ENCODE measurements around the gene MYO1D. TPM values are rescaled to one million over a fixed set of nuclear protein-coding genes. Genes with fewer than 3 reads are reported as not detected.

The MYO1D gene
- total RNA-seq, 2 experiments from 2014 or later, result 8.4 to 12.2 TPM

DNA sequence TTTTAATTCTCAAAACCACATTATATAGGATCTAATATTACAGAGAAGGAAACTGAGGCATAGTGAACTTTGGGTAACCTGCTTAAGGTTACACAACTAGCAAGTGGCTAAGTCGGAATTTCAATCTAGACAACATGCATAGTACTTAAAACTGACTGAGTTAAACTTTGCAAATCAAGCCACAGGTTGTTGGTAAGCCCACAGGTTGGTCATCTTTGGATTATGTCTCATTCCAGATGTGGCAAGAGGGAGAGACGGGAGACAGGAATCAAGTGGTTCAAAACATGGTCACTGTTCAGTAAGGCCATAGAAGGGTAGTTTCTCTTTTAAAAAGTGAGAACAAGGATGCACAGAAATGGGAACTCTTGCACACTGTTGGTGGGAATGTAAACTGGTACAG is 57.1 kb downstream of the MYO1D start:
- peaks cover 22% of the 10 kb centered on the region for H3K4me1 Mint-ChIP-seq
- no peak overlapping the region for H3K27ac Mint-ChIP-seq
- ATAC-seq (no peak), DNase-seq (no peak)
- CTCF ChIA-PET, result no interaction called here
- H3K27me3 Mint-ChIP-seq, result peaks cover 4% of the 10 kb centered on the region
- no peak overlapping the region for H3K4me3 Mint-ChIP-seq
- no peaks in the 10 kb centered on the region for H3K9me3 Mint-ChIP-seq (ENCODE audit: low read depth)
- H3K36me3 Mint-ChIP-seq, result peaks cover 4% of the 10 kb centered on the region

DNA sequence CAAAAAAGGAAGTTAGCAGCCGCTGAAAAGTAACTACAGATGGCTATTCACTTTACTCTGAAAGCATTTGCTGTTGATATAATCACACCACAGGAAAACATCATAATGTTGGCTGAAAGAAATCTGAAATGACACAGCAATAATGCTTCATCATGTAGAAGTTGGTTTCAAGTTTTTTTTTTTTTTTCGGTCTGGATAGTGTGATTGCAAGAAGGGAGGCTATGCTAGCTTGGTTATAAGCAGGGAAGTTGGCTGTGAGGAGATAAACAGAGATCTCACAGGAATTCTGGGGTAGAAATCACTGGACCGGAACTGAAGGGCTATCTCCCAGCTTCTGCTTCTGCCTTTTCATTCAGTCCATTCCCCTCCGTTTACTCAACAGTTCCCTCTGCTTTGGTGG is 57.9 kb downstream of the MYO1D start:
- Mint-ChIP-seq H3K4me1 (peaks cover 27% of the 10 kb centered on the region), H3K9me3 (ENCODE audit: low read depth) (no peaks in the 10 kb centered on the region), H3K4me3 (no peak overlapping the region), H3K27me3 (peaks cover 4% of the 10 kb centered on the region), H3K36me3 (peaks cover 6% of the 10 kb centered on the region), H3K27ac (no peak overlapping the region)
- ATAC-seq (no peak), DNase-seq (no peak)
- CTCF ChIA-PET, result interaction anchor here (2.6 kb wide), 1 partner anchor 58 kb away, joined by 7 read pairs; the partner anchor contains the start of gene MYO1D

DNA sequence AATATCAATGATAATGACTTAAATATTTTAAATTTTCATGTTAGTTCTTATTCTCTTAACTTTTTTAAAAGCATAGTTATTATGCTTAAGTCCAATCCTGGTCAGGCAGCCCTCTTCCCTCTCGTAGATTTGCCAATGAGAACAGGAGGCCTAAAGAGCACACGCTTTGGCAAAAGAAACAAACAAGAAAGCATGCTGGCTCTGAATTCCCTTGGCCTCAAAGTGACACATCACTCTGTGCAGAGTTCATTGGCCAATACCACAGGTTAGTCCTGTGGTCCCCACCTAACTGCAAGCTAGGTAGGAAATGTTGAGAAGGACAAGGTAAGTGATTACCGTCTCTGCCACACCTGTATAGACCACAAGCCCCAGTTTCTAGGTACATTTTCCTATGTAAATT is 61.5 kb downstream of the MYO1D start:
- no peaks in the 10 kb centered on the region for H3K9me3 Mint-ChIP-seq (ENCODE audit: low read depth)
- DNase-seq (no peak), ATAC-seq (no peak)
- CTCF ChIA-PET, result interaction anchor here (1.3 kb wide), 1 partner anchor 121 kb away, joined by 3 read pairs; no protein-coding TSS in a partner anchor
- H3K27me3 Mint-ChIP-seq, result peaks cover 6% of the 10 kb centered on the region
- H3K4me1 Mint-ChIP-seq, result peaks cover 32% of the 10 kb centered on the region
- no peak overlapping the region for H3K27ac Mint-ChIP-seq
- H3K4me3 Mint-ChIP-seq, result no peak overlapping the region
- H3K36me3 Mint-ChIP-seq, result peaks cover 3% of the 10 kb centered on the region

DNA sequence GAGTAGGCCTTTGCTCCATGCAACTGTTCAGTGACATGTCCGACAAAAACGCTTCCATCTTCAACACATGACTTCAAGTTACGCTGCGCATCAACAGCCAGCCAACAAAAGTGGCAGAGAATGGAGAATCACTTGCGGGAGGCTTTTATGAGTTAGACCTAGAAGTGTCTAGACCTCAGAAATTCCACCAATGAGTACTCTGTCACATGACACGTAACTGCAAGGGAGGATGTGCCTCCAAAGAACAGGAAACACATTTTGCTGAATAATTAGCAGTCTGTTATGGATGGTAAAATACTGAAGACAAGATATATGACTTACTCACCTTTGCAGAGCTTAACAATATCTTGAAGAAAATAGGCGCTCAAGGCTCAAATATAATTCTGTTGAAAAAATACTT is 62.1 kb downstream of the MYO1D start:
- peaks cover 6% of the 10 kb centered on the region for H3K27me3 Mint-ChIP-seq
- H3K27ac Mint-ChIP-seq, result no peak overlapping the region
- no peak for ATAC-seq
- CTCF ChIA-PET, result interaction anchor here (1.3 kb wide), 1 partner anchor 122 kb away, joined by 3 read pairs; no protein-coding TSS in a partner anchor
- DNase-seq, result no peak
- no peak overlapping the region for H3K4me3 Mint-ChIP-seq
- peaks cover 3% of the 10 kb centered on the region for H3K36me3 Mint-ChIP-seq
- H3K4me1 Mint-ChIP-seq, result peaks cover 33% of the 10 kb centered on the region
- H3K9me3 Mint-ChIP-seq (ENCODE audit: low read depth), result no peaks in the 10 kb centered on the region

DNA sequence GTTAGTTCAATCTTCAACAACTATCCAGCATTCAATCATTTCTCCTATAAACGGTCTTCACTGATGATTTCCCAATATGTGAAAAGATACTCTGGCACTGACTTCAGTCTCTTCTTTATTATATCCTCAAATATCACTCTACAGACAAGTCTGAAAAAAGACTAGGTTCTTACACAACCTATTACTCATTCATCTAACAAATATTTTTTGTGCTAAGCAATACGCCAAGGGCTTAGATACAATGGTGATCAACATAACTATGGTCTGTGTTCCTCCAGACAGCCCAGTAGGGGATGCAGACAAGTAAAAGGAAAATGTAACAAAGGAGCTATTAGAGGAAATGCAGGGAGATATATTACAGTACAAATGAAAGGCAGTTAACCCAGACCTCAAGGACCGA is 63.9 kb downstream of the MYO1D start:
- Mint-ChIP-seq H3K27ac (no peak overlapping the region), H3K36me3 (peaks cover 3% of the 10 kb centered on the region)

DNA sequence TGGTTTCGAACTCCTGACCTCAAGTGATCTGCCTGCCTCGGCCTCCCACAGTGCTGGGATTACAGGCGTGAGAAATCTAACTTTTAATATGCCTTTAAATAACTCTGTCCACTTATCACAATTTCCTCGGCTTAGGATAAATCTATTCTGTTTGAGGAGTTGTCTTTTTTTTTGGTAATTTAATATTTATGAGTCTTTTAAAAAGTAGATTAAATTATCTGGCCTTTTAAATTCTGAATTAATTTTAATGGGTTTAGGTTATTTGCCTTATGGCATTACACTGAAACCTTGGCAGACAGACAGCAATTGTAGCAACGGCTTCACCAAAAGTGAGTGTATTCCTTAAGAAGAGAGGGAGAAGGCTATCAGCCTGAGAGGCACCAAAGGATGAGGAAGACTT is 66.2 kb downstream of the MYO1D start:
- Mint-ChIP-seq H3K4me3 (no peak overlapping the region), H3K9me3 (ENCODE audit: low read depth) (no peaks in the 10 kb centered on the region), H3K27me3 (peaks cover 6% of the 10 kb centered on the region), H3K4me1 (peaks cover 34% of the 10 kb centered on the region), H3K36me3 (peaks cover 3% of the 10 kb centered on the region), H3K27ac (no peak overlapping the region)
- DNase-seq, result no peak
- CTCF ChIA-PET, result no interaction called here
- no peak for ATAC-seq

More for the DNA sequence above, 63.9 kb downstream of the MYO1D start:
- DNase-seq (no peak), ATAC-seq (no peak)
- CTCF ChIA-PET, result no interaction called here
- H3K4me3 Mint-ChIP-seq, result no peak overlapping the region
- H3K9me3 Mint-ChIP-seq (ENCODE audit: low read depth), result no peaks in the 10 kb centered on the region
- H3K27me3 Mint-ChIP-seq, result peaks cover 6% of the 10 kb centered on the region
- peaks cover 27% of the 10 kb centered on the region for H3K4me1 Mint-ChIP-seq

DNA sequence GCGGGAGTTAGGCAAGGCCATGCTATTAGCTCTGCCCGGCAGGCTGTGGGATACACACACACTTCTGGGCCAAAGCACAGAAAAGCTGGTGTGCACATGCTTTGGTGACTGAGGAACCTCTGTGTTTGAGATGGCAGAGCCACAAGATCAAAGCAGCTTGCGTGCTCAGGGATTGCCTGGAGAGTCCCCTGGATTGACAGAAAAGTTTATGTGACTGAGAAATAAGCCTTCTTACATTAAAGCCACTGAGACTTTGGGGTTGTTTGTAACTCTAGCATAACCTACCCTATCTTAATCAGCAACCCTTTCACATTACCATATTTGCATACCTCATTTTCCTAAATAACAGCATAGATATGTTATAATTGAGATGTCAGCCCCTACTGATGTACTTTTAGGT is 69.3 kb downstream of the MYO1D start:
- Mint-ChIP-seq H3K27ac (no peak overlapping the region), H3K27me3 (peaks cover 2% of the 10 kb centered on the region), H3K4me1 (peaks cover 36% of the 10 kb centered on the region), H3K4me3 (no peak overlapping the region), H3K9me3 (ENCODE audit: low read depth) (no peaks in the 10 kb centered on the region), H3K36me3 (no peaks in the 10 kb centered on the region)
- CTCF ChIA-PET, result interaction anchor here (1.9 kb wide), 1 partner anchor 25 kb away, joined by 5 read pairs; no protein-coding TSS in a partner anchor
- ATAC-seq (no peak), DNase-seq (no peak)

DNA sequence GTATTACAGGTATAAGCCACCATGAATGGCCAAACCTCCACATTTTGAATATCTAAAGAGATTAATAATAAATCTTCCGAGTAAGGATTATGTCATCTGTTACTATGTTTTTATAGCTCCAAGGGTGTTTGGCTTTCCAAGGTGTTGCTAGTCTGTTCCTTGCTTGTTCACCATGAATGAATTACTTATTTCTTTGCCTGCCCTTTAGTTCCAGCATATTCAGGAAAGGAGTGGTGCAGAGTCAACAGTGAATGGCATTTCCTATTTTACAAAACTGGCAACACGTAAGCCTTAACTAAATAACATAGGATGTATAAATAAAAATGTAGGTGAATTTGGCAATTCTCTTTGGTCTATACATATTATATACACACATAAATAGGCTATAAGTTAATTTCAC is 70.3 kb downstream of the MYO1D start:
- peaks cover 33% of the 10 kb centered on the region for H3K4me1 Mint-ChIP-seq
- no peaks in the 10 kb centered on the region for H3K36me3 Mint-ChIP-seq
- CTCF ChIA-PET, result interaction anchor here (0.9 to 1.2 kb wide), 2 partner anchors 70 to 130 kb away, joined by 3 read pairs; partner anchors contain the start of gene MYO1D
- no peak overlapping the region for H3K4me3 Mint-ChIP-seq
- H3K27ac Mint-ChIP-seq, result no peak overlapping the region
- DNase-seq, result no peak
- H3K27me3 Mint-ChIP-seq, result peaks cover 2% of the 10 kb centered on the region
- H3K9me3 Mint-ChIP-seq (ENCODE audit: low read depth), result no peaks in the 10 kb centered on the region
- no peak for ATAC-seq

DNA sequence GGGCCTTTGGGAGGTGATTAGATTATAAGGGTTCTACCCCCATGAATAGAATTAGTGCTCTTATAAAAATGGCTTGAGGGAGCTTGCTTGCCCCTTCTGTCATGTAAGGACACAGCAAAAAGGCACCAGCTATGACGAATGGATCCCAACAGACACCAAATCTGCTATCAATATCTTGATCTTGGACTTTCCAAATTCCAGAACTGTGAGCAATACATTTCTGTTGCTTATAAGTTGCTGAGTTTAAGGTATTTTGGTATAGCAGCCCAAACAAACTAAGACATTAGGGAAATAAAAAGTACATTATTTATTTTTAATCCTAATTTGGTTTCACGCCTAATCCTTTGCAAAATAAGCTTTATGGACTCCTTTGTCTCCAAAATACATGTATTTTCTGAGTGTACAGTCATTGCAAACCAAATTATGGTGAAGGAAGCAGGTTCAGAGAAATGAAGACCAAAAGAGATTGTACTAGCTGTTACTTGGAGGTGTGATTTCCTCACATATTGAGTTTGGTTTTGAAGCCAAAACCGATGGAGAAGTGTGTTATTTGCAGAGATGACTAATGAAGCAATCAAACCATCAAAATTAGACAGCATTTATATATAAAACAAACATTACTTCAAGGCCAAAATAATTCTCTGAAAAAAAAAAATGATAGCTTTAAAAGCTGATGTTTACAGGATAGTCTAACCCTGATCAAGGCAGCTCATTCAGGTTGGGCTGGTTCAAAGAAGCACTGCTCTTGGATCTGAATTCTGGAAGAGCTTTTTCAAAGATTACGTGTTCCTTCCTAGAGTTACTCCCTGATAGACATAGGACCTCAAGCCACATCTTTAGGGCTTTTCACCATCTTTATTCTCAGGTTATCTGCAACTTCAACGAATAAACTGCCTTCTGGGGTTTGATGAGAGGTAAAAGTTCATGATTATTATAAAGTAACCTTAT is 71.6 kb downstream of the MYO1D start:
- Mint-ChIP-seq H3K27me3 (no peaks in the 10 kb centered on the region), H3K9me3 (ENCODE audit: low read depth) (no peaks in the 10 kb centered on the region), H3K36me3 (no peaks in the 10 kb centered on the region), H3K27ac (no peak overlapping the region), H3K4me3 (no peak overlapping the region), H3K4me1 (peaks cover 30% of the 10 kb centered on the region)
- CTCF ChIA-PET, result interaction anchor here (0.7 to 1.5 kb wide), 3 partner anchors 18 to 110 kb away, joined by 3 to 12 read pairs (median 3); partner anchors contain the start of gene MYO1D
- ATAC-seq (peak; percentile 53), DNase-seq (no peak)

DNA sequence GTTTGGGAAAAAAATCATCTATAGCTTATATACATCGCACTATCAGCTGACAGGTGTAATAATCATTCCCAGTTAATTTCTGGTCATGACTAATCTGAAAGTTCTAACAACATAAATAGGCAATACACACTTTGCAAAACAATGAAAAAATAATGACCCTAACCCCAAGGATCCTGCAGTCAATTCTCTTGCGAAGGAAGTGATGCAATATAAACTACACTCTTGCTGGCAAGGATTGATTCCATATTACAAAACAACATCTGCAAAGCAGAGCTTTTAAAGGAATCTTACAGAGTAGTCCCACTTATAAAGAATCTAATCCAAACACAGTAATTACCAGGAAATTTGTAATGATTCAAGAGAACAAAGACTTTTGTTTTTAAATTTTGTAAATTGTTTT is 73.4 kb downstream of the MYO1D start:
- CTCF ChIA-PET, result interaction anchor here (0.5 to 1.3 kb wide), 3 partner anchors 20 to 1957 kb away, joined by 3 read pairs; no protein-coding TSS in a partner anchor
- H3K4me3 Mint-ChIP-seq, result no peak overlapping the region
- ATAC-seq (no peak), DNase-seq (no peak)
- peaks cover 22% of the 10 kb centered on the region for H3K4me1 Mint-ChIP-seq
- H3K9me3 Mint-ChIP-seq (ENCODE audit: low read depth), result no peaks in the 10 kb centered on the region
- no peak overlapping the region for H3K27ac Mint-ChIP-seq
- H3K36me3 Mint-ChIP-seq, result no peaks in the 10 kb centered on the region
- peaks cover 3% of the 10 kb centered on the region for H3K27me3 Mint-ChIP-seq

DNA sequence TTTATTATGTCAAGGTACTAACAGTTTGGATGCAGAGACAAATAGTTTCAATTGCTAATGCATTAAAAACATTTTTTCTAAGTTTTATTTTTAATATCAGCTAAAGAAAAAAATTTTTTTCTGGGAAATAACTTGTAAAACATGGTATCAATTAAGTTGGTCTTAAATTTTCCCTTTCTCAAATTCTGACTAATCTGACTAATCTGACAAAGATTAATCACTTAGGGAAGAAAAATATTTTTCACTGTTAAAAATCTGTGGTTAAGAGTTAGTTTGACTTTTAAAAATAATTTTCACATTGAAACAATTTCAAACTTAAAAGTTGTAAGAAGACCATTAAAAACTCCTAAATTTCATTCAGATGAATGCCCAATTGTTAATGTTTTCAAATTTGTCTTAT is 74.6 kb downstream of the MYO1D start:
- Mint-ChIP-seq H3K9me3 (ENCODE audit: low read depth) (no peaks in the 10 kb centered on the region), H3K36me3 (no peaks in the 10 kb centered on the region), H3K4me3 (no peak overlapping the region), H3K27me3 (peaks cover 3% of the 10 kb centered on the region), H3K27ac (no peak overlapping the region), H3K4me1 (peaks cover 17% of the 10 kb centered on the region)
- ATAC-seq (no peak), DNase-seq (no peak)
- CTCF ChIA-PET, result interaction anchor here (0.9 to 1.3 kb wide), 3 partner anchors 75 to 134 kb away, joined by 3 to 4 read pairs (median 3); partner anchors contain the start of gene MYO1D

DNA sequence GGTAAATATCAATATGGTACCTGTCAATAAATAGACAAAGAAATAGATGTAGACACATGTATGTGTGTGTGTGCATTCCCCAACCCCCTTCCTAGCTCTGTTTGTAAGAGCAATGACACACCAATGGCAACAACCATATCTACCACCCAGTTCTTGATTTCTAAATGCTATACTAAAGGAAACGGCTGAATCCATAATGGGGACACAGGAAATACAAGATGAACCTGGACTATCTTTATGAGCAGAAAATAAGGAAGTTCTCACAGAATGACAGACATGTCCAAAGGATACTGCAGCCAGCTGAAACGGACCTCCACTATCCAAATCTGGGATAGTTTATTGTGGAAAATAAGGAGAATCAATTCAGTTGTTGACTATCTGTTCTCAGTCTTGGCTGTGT is 75.3 kb downstream of the MYO1D start:
- no peak for ATAC-seq
- no peak overlapping the region for H3K4me3 Mint-ChIP-seq
- no peak for DNase-seq
- CTCF ChIA-PET, result interaction anchor here (0.9 to 1.5 kb wide), 3 partner anchors 76 to 135 kb away, joined by 3 to 4 read pairs (median 4); partner anchors contain the start of gene MYO1D
- no peaks in the 10 kb centered on the region for H3K9me3 Mint-ChIP-seq (ENCODE audit: low read depth)
- H3K36me3 Mint-ChIP-seq, result no peaks in the 10 kb centered on the region
- H3K27me3 Mint-ChIP-seq, result peaks cover 3% of the 10 kb centered on the region
- peaks cover 17% of the 10 kb centered on the region for H3K4me1 Mint-ChIP-seq
- no peak overlapping the region for H3K27ac Mint-ChIP-seq

DNA sequence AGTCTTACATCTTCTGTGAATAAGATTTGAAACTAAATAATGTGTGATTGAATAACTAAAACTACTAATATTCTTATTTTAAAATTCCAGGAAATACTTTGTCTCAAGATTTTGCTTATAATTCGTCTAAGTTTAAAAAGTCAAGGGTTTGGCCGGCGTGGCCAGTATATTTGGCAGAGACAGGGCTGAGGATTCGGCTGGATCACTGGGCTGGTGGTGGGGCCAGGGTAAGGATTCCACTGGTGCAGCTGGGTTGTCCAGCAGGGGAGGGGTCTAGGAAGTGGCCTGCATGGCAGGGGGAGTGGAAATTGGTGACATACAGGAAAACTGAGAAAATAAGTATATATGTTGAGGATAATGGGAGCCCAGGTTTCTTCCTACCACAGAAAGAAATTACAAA is 75.7 kb downstream of the MYO1D start:
- no peaks in the 10 kb centered on the region for H3K36me3 Mint-ChIP-seq
- DNase-seq (no peak), ATAC-seq (no peak)
- no peak overlapping the region for H3K4me3 Mint-ChIP-seq
- no peaks in the 10 kb centered on the region for H3K9me3 Mint-ChIP-seq (ENCODE audit: low read depth)
- peaks cover 3% of the 10 kb centered on the region for H3K27me3 Mint-ChIP-seq
- CTCF ChIA-PET, result interaction anchor here (1.2 to 1.5 kb wide), 2 partner anchors 135 to 197 kb away, joined by 3 to 4 read pairs; no protein-coding TSS in a partner anchor
- peaks cover 17% of the 10 kb centered on the region for H3K4me1 Mint-ChIP-seq
- no peak overlapping the region for H3K27ac Mint-ChIP-seq
